ENCODE data around the gene TMEM200A. TPM values are rescaled to one million over a fixed set of nuclear protein-coding genes. Genes with fewer than 3 reads are reported as not detected.

The TMEM200A gene
- polyA plus RNA-seq, 1 donor from 2014 or later: 31.3 TPM

GRCh38 chr6:130393306-130393705 is 27.5 kb downstream of the TMEM200A start:
- Histone ChIP-seq H2AFZ (ENCODE audit: low read depth, low read length) (no peak overlapping the region), H3K9me3 (ENCODE audit: low read length) (no peaks in the 10 kb centered on the region), H3K36me3 (ENCODE audit: insufficient read depth, low read length) (peaks cover 4% of the 10 kb centered on the region), H3K27ac (ENCODE audit: low read length) (no peak overlapping the region), H3K9ac (ENCODE audit: low read length) (no peak overlapping the region), H3K79me2 (replicated peaks; ENCODE audit: insufficient read depth, low read length) (no peaks in the 10 kb centered on the region), H3K4me2 (ENCODE audit: low read length) (no peak overlapping the region), H3F3A (ENCODE audit: insufficient read depth, low read length, poor library complexity, severe bottlenecking) (no peaks in the 10 kb centered on the region), H3K4me3 (ENCODE audit: low read length) (no peak overlapping the region), H4K20me1 (ENCODE audit: insufficient read depth) (no peaks in the 10 kb centered on the region), H3K9me2 (ENCODE audit: insufficient read depth, low read length) (no peaks in the 10 kb centered on the region), H3K27me3 (ENCODE audit: insufficient read depth, low read depth, low read length) (no peaks in the 10 kb centered on the region)
- TF ChIP-seq SMC3 (conservative IDR thresholded peaks at IDR 0.05; ENCODE audit: poor library complexity): no peak
- no peak for TF ChIP-seq CTCF (IDR thresholded peaks at IDR 0.05; ENCODE audit: poor library complexity, severe bottlenecking)
- TF ChIP-seq POLR2AphosphoS5 (IDR thresholded peaks at IDR 0.05): no peak
- TF ChIP-seq EP300 (conservative IDR thresholded peaks at IDR 0.05; ENCODE audit: poor library complexity, severe bottlenecking): no peak
- TF ChIP-seq REST (IDR thresholded peaks at IDR 0.05; ENCODE audit: borderline replicate concordance): no peak
- no peak for TF ChIP-seq RAD21 (conservative IDR thresholded peaks at IDR 0.05)
- no peak for TF ChIP-seq TAF1 (IDR thresholded peaks at IDR 0.05; ENCODE audit: low read depth)
- TF ChIP-seq MXI1 (conservative IDR thresholded peaks at IDR 0.05; ENCODE audit: poor library complexity, severe bottlenecking): no peak
- no peak for TF ChIP-seq EZH2 (IDR thresholded peaks at IDR 0.05; ENCODE audit: borderline replicate concordance, insufficient read depth, low read length, poor library complexity, severe bottlenecking)

GRCh38 chr6:130394246-130394645 is 28.4 kb downstream of the TMEM200A start:
- H3K4me3 ChIP-seq (ENCODE audit: low read length): no peak overlapping the region
- H3K27ac ChIP-seq (ENCODE audit: low read length): no peak overlapping the region
- H3K9me2 ChIP-seq (ENCODE audit: insufficient read depth, low read length): no peaks in the 10 kb centered on the region
- H3K9me3 ChIP-seq (ENCODE audit: low read length): no peaks in the 10 kb centered on the region
- H3K9ac ChIP-seq (ENCODE audit: low read length): no peak overlapping the region
- H3F3A ChIP-seq (ENCODE audit: insufficient read depth, low read length, poor library complexity, severe bottlenecking): no peaks in the 10 kb centered on the region
- H3K4me2 ChIP-seq (ENCODE audit: low read length): no peak overlapping the region
- H3K27me3 ChIP-seq (ENCODE audit: insufficient read depth, low read depth, low read length): no peaks in the 10 kb centered on the region
- no peaks in the 10 kb centered on the region for H3K79me2 ChIP-seq (replicated peaks; ENCODE audit: insufficient read depth, low read length)
- TF ChIP-seq MXI1 (conservative IDR thresholded peaks at IDR 0.05; ENCODE audit: poor library complexity, severe bottlenecking) (no peak), SMC3 (conservative IDR thresholded peaks at IDR 0.05; ENCODE audit: poor library complexity) (no peak), POLR2AphosphoS5 (IDR thresholded peaks at IDR 0.05) (no peak), EZH2 (IDR thresholded peaks at IDR 0.05; ENCODE audit: borderline replicate concordance, insufficient read depth, low read length, poor library complexity, severe bottlenecking) (no peak), RAD21 (conservative IDR thresholded peaks at IDR 0.05) (no peak), REST (IDR thresholded peaks at IDR 0.05; ENCODE audit: borderline replicate concordance) (no peak), TAF1 (IDR thresholded peaks at IDR 0.05; ENCODE audit: low read depth) (no peak), EP300 (conservative IDR thresholded peaks at IDR 0.05; ENCODE audit: poor library complexity, severe bottlenecking) (no peak), CTCF (IDR thresholded peaks at IDR 0.05; ENCODE audit: poor library complexity, severe bottlenecking) (no peak)
- H4K20me1 ChIP-seq (ENCODE audit: insufficient read depth): no peaks in the 10 kb centered on the region
- peaks cover 2% of the 10 kb centered on the region for H3K36me3 ChIP-seq (ENCODE audit: insufficient read depth, low read length)
- no peak overlapping the region for H2AFZ ChIP-seq (ENCODE audit: low read depth, low read length)

Data from neural cell (in vitro differentiated cells).